Measurements from ENCODE around the gene GALNT13. TPM values are rescaled to one million over a fixed set of nuclear protein-coding genes. Genes with fewer than 3 reads are reported as not detected.

GALNT13 gene
- total RNA-seq, 1 donor from 2014 or later = 2.0 TPM

GRCh38 chr2:154427453-154427852 lies 555.7 kb downstream of the GALNT13 start:
- H3K36me3 ChIP-seq (ENCODE audit: insufficient read depth, low read length) = no peaks in the 10 kb centered on the region
- no peak overlapping the region for H3K4me3 ChIP-seq (ENCODE audit: insufficient read depth, low read depth, low read length)
- no peak overlapping the region for H3K9ac ChIP-seq (ENCODE audit: low read length)
- no peak overlapping the region for H3K4me2 ChIP-seq (ENCODE audit: low read length)
- Mint-ChIP-seq H3K36me3 (ENCODE audit: low read depth, unreplicated experiment) (no peaks in the 10 kb centered on the region), H3K4me3 (ENCODE audit: unreplicated experiment) (no peak overlapping the region), H3K27ac (ENCODE audit: unreplicated experiment) (no peak overlapping the region), H3K4me1 (ENCODE audit: low read depth, unreplicated experiment) (no peaks in the 10 kb centered on the region), H3K9me3 (ENCODE audit: unreplicated experiment) (no peaks in the 10 kb centered on the region), H3K27me3 (ENCODE audit: low read depth, unreplicated experiment) (no peaks in the 10 kb centered on the region)
- H3K27ac ChIP-seq (ENCODE audit: low read depth, low read length) = no peak overlapping the region
- no peak overlapping the region for H2AFZ ChIP-seq (ENCODE audit: low read depth, low read length)
- no peaks in the 10 kb centered on the region for H3K79me2 ChIP-seq (ENCODE audit: insufficient read depth, low read length)
- no peak for DNase-seq (ENCODE audit: low read depth)
- no peaks in the 10 kb centered on the region for H3K27me3 ChIP-seq (ENCODE audit: insufficient read depth, low read length)
- no peaks in the 10 kb centered on the region for H3K4me1 ChIP-seq (ENCODE audit: insufficient read depth, low read length)
- H4K20me1 ChIP-seq (ENCODE audit: insufficient read depth, low read length) = no peaks in the 10 kb centered on the region
- no peaks in the 10 kb centered on the region for H3K9me3 ChIP-seq (ENCODE audit: insufficient read depth, low read depth, low read length)
- TF ChIP-seq EZH2 (IDR thresholded peaks at IDR 0.05; ENCODE audit: insufficient read depth, low read length) (no peak), CTCF (IDR thresholded peaks at IDR 0.05; ENCODE audit: insufficient read depth, low read depth, low read length) (no peak)
- no peak for FAIRE-seq

- H3K9me3 Mint-ChIP-seq (ENCODE audit: unreplicated experiment) = no peaks in the 10 kb centered on the region
- Histone ChIP-seq H3K27ac (ENCODE audit: low read depth, low read length) (no peak overlapping the region), H3K36me3 (ENCODE audit: insufficient read depth, low read length) (no peaks in the 10 kb centered on the region), H3K27me3 (ENCODE audit: insufficient read depth, low read length) (no peaks in the 10 kb centered on the region), H3K9me3 (ENCODE audit: insufficient read depth, low read depth, low read length) (no peaks in the 10 kb centered on the region), H3K79me2 (ENCODE audit: insufficient read depth, low read length) (no peaks in the 10 kb centered on the region), H3K4me2 (ENCODE audit: low read length) (no peak overlapping the region), H3K4me1 (ENCODE audit: insufficient read depth, low read length) (no peaks in the 10 kb centered on the region), H3K4me3 (ENCODE audit: insufficient read depth, low read depth, low read length) (no peak overlapping the region), H3K9ac (ENCODE audit: low read length) (no peak overlapping the region), H2AFZ (ENCODE audit: low read depth, low read length) (no peak overlapping the region), H4K20me1 (ENCODE audit: insufficient read depth, low read length) (no peaks in the 10 kb centered on the region)
- FAIRE-seq (no peak), DNase-seq (ENCODE audit: low read depth) (no peak)
- TF ChIP-seq CTCF (IDR thresholded peaks at IDR 0.05; ENCODE audit: insufficient read depth, low read depth, low read length) (no peak), EZH2 (IDR thresholded peaks at IDR 0.05; ENCODE audit: insufficient read depth, low read length) (no peak)
- H3K27me3 Mint-ChIP-seq (ENCODE audit: low read depth, unreplicated experiment) = no peaks in the 10 kb centered on the region
- H3K4me3 Mint-ChIP-seq (ENCODE audit: unreplicated experiment) = no peak overlapping the region
- no peaks in the 10 kb centered on the region for H3K4me1 Mint-ChIP-seq (ENCODE audit: low read depth, unreplicated experiment)
- no peak overlapping the region for H3K27ac Mint-ChIP-seq (ENCODE audit: unreplicated experiment)
- H3K36me3 Mint-ChIP-seq (ENCODE audit: low read depth, unreplicated experiment) = no peaks in the 10 kb centered on the region
Measured at GRCh38 chr2:154428022-154428421, 556.3 kb downstream of the GALNT13 start.

GRCh38 chr2:154433010-154433409 lies 561.3 kb downstream of the GALNT13 start:
- Mint-ChIP-seq H3K9me3 (ENCODE audit: unreplicated experiment) (no peaks in the 10 kb centered on the region), H3K27me3 (ENCODE audit: low read depth, unreplicated experiment) (no peaks in the 10 kb centered on the region), H3K4me3 (ENCODE audit: unreplicated experiment) (no peak overlapping the region), H3K36me3 (ENCODE audit: low read depth, unreplicated experiment) (no peaks in the 10 kb centered on the region), H3K27ac (ENCODE audit: unreplicated experiment) (no peak overlapping the region), H3K4me1 (ENCODE audit: low read depth, unreplicated experiment) (no peaks in the 10 kb centered on the region)
- H3K9ac ChIP-seq (ENCODE audit: low read length) = no peak overlapping the region
- TF ChIP-seq EZH2 (IDR thresholded peaks at IDR 0.05; ENCODE audit: insufficient read depth, low read length) = no peak
- no peak for TF ChIP-seq CTCF (IDR thresholded peaks at IDR 0.05; ENCODE audit: insufficient read depth, low read depth, low read length)
- H3K4me1 ChIP-seq (ENCODE audit: insufficient read depth, low read length) = no peaks in the 10 kb centered on the region
- H3K79me2 ChIP-seq (ENCODE audit: insufficient read depth, low read length) = no peaks in the 10 kb centered on the region
- no peaks in the 10 kb centered on the region for H3K9me3 ChIP-seq (ENCODE audit: insufficient read depth, low read depth, low read length)
- H4K20me1 ChIP-seq (ENCODE audit: insufficient read depth, low read length) = no peaks in the 10 kb centered on the region
- no peak for DNase-seq (ENCODE audit: low read depth)
- no peaks in the 10 kb centered on the region for H3K27me3 ChIP-seq (ENCODE audit: insufficient read depth, low read length)
- no peak for FAIRE-seq
- no peak overlapping the region for H3K4me3 ChIP-seq (ENCODE audit: insufficient read depth, low read depth, low read length)
- H3K36me3 ChIP-seq (ENCODE audit: insufficient read depth, low read length) = no peaks in the 10 kb centered on the region
- no peak overlapping the region for H3K4me2 ChIP-seq (ENCODE audit: low read length)
- no peak overlapping the region for H3K27ac ChIP-seq (ENCODE audit: low read depth, low read length)
- H2AFZ ChIP-seq (ENCODE audit: low read depth, low read length) = no peak overlapping the region
